ENCODE measurements around the gene CTNNA3.

CTNNA3 gene

GRCh38 chr10:66786709-66787108, 909.3 kb downstream of the CTNNA3 start:
- no peak for DNase-seq

- no peak for DNase-seq
These were observed 911.2 kb downstream of the CTNNA3 start for GRCh38 chr10:66784770-66785169.

- no peak for DNase-seq
These were observed 912.7 kb downstream of the CTNNA3 start for GRCh38 chr10:66783316-66783715.

- no peak for DNase-seq
These were observed 913.2 kb downstream of the CTNNA3 start for GRCh38 chr10:66782776-66783175.

- no peak for DNase-seq
These were observed 913.9 kb downstream of the CTNNA3 start for GRCh38 chr10:66782144-66782543.

- DNase-seq, result no peak
These were observed 915.2 kb downstream of the CTNNA3 start for GRCh38 chr10:66780796-66781195.

GRCh38 chr10:66778351-66778750, 917.6 kb downstream of the CTNNA3 start:
- no peak for DNase-seq

- DNase-seq, result no peak
These were observed 918.3 kb downstream of the CTNNA3 start for GRCh38 chr10:66777665-66778064.

- no peak for DNase-seq
These were observed 922.5 kb downstream of the CTNNA3 start for GRCh38 chr10:66773472-66773817.

- no peak for DNase-seq
These were observed 923.2 kb downstream of the CTNNA3 start for GRCh38 chr10:66772548-66773471.

GRCh38 chr10:66767707-66768106, 928.3 kb downstream of the CTNNA3 start:
- DNase-seq, result no peak

GRCh38 chr10:66762218-66762729, 933.7 kb downstream of the CTNNA3 start:
- no peak for DNase-seq

- DNase-seq, result no peak
These were observed 935.1 kb downstream of the CTNNA3 start for GRCh38 chr10:66760941-66761340.

- DNase-seq, result no peak
These were observed 940.5 kb downstream of the CTNNA3 start for GRCh38 chr10:66755474-66755873.

- DNase-seq, result no peak
These were observed 943.3 kb downstream of the CTNNA3 start for GRCh38 chr10:66752714-66753113.

- no peak for DNase-seq
These were observed 947.8 kb downstream of the CTNNA3 start for GRCh38 chr10:66748217-66748616.

GRCh38 chr10:66747451-66747850, 948.5 kb downstream of the CTNNA3 start:
- no peak for DNase-seq

GRCh38 chr10:66746711-66747110, 949.3 kb downstream of the CTNNA3 start:
- DNase-seq, result no peak

GRCh38 chr10:66746246-66746645, 949.7 kb downstream of the CTNNA3 start:
- no peak for DNase-seq

- no peak for DNase-seq
These were observed 951.1 kb downstream of the CTNNA3 start for GRCh38 chr10:66744915-66745314.

- DNase-seq, result no peak
These were observed 958.8 kb downstream of the CTNNA3 start for GRCh38 chr10:66737241-66737640.

- DNase-seq, result no peak
These were observed 972.2 kb downstream of the CTNNA3 start for GRCh38 chr10:66723608-66724400.

GRCh38 chr10:66719483-66719882, 976.5 kb downstream of the CTNNA3 start:
- no peak for DNase-seq

All from CD4-positive, alpha-beta T cell treated with Interleukin-12 subunit alpha and Interleukin-12 subunit beta, for 1 hour (primary cell).